ENCODE data around the gene INTS1.

Gene INTS1

DNA sequence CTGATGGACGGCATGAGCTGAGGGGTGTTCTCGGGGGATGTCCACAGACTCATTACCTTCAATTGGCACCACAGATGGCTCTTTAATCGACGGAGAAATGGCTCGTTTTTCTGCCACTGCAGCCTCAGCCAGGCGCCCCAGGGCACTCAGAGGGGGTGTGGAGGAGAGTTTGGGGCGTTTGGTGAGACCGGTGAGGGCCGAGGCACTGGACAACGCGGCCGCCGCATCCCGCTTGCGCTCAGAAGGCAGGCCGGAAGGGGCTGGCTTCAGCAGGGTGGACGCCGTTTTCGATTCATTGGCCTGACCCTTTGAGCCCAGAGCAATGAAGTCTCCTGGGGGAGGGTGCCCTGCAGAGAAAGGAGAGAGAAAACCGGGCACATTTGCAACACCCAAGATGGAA is 1.3 kb downstream of the INTS1 start:
- DNase-seq: no peak

DNA sequence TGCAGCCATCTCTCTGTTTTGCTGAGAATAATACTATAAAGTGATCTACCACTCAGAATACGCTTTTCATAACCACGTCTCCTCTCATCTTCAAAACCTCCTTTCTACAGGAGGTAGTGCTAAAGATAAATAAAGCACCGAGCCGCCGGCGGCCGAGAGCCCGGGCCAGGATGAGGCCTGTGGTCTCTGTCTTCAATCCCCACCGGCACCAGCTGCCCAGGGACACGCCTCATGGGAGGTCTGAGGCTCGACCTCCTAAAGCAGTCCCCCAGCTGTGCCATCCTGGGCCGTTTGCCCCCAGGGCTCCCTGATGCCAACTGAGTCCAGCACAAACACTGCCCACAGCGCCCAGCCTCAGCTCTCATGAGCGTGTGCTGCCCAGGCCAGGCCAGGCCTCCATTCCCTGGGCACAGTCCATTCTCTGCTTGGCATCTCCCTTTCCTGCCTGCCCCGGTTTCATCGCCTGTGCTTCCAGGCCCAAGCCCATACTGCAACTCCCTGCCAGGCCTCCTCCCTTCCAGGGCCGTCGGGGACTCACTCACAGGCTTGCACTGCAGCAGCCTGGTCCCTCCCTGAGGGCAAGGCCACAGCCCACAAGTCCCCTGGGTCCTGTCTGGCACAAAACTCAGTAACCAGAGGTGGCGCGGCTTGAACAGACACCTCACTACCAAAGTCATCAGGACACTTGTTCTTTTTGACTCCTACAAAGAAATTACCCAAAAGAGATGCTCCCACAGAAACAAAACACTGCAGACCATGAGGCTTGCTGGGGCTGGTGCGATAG is 2.5 kb downstream of the INTS1 start:
- DNase-seq: no peak

DNA sequence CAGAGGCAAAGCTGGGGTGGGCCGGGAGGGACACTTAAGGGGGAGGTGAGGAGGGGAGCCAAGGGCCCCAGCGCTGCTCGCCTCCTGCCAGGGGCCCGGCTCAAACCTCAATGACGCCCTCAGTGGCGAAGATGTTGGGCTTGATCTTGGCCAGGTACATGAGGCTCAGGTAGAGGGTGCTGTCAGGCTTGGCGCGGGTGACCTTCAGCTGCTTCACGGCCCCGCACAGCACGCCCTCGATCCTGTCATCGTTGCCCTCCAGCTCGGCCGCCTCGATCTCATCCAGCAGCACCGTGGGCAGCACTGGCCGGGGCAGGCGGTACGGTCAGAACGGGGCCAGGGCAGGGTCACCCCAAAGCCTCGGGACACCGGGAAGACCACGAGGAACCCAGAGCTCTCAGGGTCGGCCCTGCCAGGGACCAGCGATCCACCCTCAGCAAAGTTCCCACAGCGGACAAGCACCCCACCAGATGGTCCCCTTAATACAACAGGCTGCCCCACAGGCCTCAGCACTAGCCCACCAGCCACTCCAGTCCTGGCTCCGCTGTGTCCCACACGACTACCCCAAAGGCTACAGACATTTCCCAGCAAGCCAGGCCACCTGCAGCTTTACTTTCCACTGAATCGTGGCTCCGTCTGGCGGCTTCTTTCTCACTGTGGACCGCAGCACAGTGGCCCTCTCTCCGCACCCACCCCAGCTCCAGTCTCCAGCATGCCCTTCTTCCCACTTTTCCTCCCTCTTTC is 4.0 kb downstream of the INTS1 start:
- no peak for DNase-seq

DNA sequence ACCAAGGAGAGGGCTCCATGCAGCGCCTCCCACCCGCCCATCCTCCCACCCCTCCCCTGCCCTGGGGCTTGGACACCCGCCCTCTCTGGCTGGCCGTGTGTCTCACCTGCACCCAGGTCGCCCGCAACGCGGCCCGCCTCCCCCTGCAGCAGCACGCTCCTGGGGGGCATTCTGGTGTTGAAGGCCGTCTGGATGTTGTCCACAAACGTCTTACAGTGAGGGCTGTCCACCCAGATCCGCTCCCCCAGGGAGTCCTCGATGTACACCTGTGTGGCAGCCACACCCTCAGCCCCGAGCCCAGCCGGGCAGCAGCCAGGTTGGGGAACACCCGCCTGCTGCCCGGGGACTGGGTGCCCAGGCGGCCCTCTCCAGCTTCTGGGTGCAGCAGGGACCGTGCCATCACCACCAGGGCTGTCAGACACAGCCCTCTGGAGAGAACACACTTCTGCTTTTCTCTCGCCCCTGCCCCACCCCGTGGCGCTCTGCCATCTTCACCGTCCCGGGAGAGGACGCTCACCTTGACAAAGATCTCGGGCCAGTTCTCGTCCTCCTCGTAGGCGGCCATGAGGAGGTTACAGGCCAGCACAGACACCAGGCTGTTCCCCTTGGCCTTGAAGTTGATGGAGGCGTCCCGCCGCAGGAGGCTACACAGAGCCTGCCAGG is 4.7 kb downstream of the INTS1 start:
- DNase-seq: no peak

DNA sequence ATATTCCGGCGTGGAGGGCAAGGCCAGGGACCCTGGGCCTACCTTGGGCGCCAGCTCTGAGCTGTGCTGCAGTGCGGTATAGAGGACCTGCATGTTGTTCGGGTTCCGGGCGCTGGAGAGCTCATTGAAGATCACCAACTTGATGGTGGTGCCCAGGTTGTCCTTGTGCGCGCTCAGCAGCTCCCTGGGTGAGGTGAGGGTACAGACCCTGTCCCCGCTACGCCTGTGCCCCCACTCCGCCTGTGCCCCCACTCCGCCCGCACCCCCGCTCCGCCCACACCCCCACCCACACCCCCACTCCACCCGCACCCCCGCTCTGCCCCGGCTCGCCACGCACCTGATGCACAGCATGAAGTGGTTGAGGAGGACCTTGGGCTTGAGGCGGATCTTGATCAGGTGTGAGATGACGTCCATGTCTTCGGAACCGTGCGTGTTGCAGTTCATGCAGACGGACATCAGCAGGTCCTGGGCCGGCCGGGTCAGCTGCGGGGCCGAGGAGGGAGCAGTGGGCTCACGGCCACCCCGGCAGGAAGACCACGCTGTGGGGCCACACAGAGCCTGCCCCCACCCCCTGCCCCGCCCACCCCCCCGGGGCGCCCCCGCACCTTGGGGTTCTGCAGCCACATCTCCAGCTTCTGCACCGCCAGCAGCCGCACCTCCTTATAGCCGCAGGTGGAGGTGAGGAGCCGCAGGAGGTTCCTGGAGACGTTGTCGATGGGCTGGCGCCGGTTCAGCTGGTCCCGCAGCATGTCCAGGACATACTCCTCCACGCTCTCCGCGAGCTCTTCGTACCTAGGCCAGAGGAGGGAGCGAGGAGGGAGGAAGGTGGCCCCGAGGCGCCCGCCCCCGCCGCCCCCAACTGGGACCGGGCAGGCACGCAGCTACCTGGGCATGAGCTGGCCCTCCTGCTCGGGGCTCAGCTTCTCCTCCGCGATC is 5.6 kb downstream of the INTS1 start:
- no peak for DNase-seq

DNA sequence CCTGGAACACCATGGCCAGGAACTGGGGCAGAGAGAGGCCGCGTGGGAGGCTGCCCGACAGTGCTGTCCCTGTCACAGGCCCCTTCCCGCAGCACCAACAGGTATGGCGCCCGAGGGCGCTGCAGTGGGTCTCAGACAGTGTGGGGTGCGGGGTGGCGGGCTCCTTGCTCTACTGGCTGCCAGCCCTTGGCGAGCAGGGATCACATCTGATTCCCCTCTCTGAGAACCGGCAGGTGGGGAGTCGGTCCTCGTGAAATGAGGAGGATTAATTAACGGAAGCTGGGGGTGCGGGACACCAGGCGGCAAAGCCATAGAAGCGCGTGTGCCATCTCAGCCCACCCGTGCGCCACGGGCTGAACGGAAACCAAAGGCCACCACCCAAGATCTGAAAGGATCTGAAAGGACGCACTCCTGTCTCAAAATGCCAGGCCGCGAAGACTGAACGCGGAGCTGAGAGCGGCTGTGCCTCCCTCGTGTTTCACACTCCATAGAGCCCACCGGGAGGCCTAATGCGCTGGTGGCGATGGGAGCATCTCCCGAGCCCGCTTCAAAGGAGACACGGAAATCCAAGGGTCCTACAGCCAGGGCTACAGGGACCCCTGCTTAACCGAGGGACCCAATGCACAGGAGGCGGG is 6.8 kb downstream of the INTS1 start:
- no peak for DNase-seq

DNA sequence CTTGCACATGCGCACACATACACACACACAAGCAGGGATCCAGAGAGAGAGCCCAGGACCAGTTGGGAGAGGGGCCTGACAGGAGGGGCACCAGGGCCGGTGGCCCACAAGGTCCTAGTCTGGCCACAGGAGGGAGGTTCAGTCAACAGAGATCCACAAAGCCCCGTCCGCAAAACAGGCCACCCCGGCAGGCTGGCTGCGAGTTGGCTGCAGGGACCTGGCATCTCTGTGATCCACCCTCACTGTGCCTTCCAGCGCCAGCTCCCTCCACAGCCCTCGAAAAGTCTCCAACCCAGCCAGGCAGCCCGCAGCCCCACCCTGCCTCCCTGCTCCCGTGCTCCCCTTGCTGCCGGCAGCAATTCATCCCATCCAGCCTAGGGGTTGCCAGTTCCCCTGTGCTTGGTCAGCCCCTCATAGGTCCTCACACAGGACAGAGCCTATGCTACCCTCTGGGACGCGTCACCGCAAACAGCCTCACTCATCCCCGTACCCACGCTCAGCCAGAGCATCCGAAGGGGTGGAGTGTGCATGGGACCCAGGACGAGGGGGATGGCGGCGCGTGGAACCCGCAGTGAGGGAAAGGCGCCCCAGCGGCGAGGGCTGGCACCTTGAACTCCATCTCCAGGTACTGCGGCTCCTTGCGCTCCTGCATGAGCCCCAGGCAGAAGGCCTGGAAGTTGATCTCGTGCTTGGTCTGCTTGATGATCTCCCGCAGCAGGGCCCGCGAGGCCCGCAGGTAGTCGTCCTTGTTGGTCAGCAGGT is 7.5 kb downstream of the INTS1 start:
- DNase-seq: no peak

DNA sequence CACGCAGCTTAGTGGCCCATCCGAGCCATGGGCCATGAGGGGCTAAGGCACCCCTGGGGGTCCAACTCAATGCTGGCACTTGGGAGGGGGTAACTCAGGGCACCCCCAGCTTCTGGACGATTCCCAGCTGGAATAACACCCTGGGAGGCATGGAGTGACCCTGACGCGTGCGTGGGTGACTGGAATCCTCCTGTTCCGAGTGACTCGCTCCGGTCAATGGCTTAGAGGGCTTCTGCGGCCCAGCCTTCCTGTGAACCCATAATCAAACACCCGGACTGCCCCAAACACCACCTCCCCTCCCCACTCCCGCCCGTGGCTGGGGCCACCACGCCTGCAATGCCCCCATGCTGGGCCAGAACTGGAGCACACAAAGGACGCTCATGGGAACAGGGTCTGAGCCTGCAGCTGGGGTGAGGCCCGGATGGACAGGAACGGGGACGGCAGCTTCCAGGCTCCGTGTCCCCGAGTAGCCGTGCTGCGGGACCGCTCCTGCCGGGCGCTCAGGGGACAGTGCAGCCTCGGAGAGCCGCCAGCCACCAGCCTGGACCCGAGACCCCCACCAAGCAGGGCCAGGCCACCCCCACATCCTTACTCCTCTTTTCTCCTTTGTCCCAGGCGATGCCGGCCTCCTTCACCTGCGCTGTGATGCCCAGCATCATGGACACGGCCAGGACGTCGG is 8.5 kb downstream of the INTS1 start:
- DNase-seq: no peak

DNA sequence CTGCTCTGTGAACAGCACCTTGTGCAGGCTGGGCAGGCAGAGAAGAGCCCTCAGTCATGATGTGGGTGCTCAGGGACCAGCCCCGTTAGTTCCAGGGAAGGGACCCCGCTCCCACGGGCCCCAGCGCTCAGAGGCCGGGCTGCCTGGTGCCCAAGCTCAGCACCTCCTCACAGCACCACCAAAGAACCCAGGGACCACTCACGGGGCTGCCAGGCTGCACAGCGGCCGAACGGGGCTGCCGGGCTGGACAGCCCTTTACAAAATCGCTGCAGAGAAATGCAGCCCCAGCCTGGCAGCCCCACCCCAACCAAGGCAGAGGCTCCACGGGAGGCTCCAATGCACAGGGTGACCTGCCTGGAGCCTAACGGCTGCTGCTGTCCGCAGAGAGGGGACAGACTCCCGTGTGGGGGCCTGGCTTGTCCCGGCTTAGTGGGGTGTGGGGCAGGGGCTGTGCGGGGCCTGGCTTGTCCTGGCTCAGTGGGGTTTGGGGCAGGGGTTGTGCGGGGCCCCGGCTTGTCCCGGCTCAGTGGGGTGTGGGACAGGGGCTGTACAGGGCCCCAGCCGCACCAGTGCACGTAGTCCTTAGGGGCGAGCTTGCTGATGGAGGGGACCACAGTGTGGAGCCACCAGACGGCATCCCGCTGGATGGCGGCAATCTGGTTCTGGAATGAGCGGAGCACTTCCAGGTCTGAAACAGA is 9.2 kb downstream of the INTS1 start:
- DNase-seq: no peak

DNA sequence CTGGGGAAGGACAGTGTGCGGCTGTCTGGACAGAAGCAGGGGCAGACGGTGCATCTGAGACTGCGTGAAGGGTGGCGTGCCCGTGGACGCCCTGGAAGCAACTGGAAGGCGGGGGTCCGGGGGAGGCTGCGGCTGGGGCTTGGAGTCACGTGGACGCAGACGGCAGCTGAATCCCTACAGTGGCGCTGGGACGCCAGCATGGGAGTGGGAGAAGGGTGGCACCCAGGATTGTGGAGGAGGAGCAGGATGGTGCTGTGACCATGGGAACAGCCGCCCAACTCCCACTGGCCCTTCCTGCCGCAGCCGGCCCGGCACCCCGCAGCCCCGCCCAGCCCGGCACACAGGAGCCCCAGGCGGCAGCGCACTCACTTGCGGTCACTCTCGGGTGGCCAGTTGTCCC is 9.7 kb downstream of the INTS1 start:
- no peak for DNase-seq

DNA sequence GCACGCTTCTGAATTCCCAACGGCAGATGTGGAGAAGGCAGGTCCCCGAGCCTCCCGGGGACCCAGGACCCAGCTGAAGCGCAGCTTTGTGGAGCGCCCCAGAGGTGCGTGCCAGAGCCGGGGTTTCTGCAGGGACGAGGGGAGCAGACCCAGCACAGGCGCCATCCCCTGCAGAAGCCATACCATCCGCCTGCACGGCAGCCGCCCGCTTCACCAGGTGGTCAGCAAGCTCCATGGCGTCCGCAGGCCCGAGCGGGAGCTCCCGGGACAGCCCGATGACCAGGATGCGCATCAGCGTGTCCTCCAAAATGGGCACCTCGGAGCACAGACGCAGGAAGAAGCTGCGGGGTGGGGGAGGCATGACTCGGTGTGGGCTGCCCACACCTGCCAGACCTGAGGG is 10.6 kb downstream of the INTS1 start:
- DNase-seq: no peak

DNA sequence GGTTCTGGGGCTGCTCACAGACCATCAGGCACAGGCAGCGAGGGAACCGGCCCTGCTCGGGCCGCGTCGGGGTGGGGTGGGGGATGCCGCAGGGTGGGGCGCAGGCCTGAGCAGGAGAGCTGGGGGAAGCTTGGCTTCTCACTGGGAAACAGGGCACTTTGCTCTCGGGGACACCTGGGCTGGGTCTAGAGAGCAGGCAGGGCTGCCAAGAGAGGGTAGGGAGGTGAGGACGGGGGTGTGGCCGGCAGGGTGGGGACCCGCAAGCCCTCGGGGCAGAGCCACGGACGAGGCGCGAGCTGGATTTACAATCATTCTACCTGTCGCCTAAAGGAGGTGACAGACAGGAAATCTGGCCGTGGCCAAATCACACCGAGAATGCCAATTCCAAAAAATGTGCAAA is 11.1 kb downstream of the INTS1 start:
- no peak for DNase-seq

DNA sequence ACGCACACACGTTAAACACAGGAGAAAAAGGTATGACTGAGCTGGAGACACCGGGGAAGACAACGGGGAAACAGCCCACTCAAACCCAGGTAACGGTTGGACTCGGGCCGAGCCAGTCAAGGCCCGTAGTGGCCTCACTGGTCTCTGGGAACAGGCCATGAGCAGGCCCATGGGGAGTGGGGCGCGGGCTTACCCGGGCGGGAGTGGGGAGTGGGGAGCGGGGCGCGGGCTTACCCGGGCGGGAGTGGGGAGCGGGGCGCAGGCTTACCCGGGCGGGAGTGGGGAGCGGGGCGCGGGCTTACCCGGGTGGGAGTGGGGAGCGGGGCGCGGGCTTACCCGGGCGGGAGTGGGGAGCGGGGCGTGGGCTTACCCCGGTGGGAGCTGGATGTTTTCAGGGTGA is 11.5 kb downstream of the INTS1 start:
- no peak for DNase-seq

DNA sequence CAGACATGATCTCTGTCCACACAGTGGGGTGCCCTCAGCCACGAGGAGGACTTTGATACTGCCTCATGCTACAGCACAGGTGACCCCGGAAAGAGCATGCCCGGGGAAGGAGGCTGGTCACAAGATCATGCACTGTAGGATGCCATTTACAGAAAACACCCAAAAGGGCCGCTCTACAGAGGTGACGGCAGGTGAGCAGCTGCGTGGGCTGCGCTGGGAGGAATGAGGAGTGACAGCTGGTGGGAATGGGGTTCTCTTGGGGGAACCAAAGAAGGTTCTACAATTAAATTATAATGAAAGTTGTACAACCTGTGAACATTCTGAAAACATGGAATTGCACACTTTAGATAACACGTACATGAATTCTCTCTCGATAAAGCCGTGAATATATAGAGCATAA is 12.0 kb downstream of the INTS1 start:
- no peak for DNase-seq

DNA sequence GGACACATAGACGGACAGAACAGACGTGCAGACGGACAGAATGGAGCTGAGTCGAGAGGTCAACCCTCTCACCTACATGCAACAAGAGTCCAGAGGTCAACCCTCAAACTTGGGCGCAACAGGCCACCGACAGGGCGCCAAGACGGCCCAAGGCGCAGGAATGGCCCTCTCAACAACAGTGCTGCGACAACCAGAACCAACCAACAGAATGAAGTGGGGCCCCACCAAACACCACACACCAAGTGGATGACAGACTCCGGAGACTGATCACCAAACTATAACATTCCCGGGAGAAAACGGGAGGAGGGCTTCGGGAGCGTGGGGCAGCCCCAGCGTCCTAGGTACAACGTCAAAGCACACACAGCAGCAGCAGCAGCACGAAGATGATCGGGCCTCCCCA is 13.4 kb downstream of the INTS1 start:
- DNase-seq: no peak

DNA sequence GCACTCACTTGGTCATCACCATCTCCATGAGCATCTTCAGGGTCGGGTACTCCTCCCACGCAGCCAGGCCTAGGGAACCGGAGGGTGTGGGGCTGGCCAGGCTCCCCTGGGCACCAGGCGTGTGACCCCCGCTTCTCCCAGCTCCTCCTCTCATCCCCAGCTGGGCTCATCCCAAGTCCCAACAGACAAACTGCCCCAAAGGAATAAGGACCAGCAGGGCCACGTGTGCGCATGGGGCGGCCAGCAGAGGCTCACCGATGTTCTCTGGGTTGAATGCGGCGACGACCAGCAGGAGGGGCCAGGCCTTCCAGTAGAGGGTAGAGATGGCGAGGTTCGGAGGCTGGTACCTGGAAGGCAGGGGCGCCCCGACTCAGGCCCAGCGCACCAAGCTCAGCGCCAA is 14.9 kb downstream of the INTS1 start:
- DNase-seq: no peak

DNA sequence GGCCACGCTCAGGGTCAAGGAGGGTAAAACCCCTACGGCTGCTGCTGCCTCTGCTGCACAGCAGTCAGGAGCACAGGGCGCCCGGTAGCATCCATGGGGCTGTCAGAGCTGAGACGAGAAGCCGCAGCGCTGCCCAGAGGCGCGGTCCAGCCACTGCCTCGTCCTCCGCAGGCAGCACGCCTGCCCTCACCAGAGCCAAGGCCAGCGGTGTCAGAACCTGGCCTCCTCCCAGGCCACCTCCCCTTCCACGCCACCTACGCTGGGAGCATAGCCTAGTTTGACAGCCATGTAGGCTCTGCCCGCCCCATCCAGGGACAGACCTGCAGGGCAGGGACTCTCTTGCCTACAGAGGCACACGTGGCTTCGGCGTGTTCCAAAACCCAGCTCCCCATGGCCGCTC is 16.2 kb downstream of the INTS1 start:
- DNase-seq: no peak

DNA sequence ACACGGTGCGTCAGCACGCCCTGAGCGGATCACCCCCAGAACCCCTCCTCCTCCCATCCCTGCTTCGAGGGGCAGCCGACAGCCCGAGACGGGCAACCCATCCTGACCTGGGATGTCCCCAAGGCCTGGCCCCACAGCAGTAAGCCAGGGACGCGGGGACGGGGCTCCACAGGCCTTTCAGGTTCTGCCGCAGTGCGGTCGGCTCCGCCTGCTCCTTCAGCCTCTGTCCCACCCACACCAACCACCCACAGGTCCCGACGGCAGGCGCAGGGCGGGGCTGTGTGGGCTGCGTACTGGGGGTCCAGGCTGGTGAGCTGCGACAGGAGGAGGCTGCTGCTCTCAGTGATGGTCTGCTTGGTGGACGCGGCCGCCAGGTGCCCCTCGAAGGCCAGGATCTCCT is 16.7 kb downstream of the INTS1 start:
- DNase-seq: no peak

DNA sequence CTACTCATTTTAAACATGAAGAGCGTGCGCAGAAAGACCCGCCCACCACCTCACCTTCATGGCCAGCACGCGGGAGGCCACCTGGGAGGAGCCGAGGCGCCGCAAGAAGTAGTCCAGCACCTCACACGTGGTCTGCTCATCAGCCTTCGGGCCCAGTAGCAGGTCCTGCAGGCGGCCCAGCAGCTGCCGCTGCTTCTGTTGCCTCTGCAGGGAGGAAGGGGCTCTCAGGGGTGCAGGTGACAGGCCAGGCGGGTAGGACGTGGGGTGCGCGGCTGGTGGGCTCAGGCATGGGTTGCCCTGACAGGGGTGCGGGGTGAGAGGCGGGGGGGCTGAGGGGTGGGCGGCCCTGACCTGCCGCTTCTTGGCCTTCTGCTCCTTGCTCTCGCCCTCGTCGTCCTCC is 17.6 kb downstream of the INTS1 start:
- DNase-seq: no peak

DNA sequence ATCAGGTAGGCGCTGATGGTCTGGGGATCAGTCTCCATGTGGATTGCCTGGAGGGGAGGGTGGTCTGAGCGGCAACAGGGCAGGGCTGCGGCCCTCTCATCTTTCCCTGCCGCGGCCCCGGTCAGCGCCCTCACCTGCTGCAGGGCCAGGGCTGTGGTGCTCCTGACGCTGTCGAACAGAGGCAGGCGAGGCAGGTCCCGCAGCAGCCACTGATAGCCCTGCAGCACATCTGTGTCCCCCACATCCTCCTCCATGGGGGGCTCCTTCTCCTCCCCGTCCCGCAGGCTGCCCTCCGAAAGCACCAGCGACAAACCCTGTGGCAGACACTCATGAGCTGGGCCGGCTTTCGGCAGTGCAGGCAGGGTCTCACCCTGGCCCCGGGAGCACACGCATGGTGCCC is 19.0 kb downstream of the INTS1 start:
- no peak for DNase-seq

All from activated CD8-positive, alpha-beta memory T cell treated with anti-CD3 and anti-CD28 coated beads, Interleukin-2, amount 50 U/mL, for 4 hours (primary cell).